D341Med (cell line): Measurements from ENCODE around the gene FCSK.

Experiments used
- DNase-seq: peaks from one replicate; pipeline ENCODE4 v3.0.0; 2012; ENCODE audit warnings: low spot score

FCSK gene

DNA sequence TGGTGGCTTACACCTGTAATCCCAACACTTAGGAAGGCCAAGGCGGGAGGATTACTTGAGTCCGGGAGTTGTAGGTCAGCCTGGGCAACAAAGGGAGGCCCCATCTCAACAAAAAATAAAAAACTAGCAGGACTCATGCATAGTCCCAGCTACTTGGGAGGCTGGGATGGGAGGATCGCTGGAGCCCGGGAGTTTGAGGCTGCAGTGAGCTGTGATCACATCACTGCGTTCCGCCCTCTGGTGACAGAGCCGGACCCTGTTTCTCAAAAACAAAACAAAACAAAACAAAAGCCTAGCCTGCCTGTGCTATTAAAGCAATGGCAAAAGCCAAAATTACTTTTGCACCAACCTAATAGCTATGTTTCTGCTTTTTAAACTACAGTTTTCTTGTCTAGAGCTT is 1.5 kb downstream of the FCSK start:
- DNase-seq: no peak

DNA sequence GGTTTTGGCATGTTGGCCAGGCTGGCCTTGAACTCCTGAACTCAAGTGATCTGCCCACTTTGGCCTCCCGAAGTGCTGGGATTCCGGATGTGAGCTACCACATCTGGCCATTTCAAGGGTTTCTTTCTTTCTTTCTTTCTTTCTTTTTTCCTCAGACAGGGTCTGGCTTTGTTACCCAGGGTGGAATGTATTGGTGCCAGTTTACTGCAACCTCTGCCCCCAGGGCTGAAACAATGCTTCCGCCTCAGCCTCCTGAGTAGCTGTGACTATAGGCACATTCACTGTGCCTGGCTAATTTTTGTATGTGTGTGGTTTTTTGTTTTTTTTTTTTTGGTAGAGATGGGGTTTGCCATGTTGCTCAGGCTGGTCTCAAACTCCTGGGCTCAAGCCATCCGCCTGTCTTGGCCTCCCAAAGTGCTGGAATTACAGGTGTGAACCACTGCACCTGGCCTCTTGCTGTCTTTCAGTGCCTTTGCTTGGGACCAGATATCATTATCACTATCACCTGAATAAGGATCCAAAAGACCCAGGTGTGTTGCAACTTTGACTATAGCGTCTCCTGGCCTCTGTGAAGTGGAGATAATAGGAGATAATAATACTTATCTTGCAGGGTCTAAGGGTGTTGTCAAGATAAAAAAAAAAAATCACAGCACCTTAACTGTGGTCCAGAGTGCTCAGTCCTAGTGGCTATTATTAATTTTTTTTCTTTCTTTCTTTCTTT is 3.2 kb downstream of the FCSK start:
- DNase-seq: no peak

DNA sequence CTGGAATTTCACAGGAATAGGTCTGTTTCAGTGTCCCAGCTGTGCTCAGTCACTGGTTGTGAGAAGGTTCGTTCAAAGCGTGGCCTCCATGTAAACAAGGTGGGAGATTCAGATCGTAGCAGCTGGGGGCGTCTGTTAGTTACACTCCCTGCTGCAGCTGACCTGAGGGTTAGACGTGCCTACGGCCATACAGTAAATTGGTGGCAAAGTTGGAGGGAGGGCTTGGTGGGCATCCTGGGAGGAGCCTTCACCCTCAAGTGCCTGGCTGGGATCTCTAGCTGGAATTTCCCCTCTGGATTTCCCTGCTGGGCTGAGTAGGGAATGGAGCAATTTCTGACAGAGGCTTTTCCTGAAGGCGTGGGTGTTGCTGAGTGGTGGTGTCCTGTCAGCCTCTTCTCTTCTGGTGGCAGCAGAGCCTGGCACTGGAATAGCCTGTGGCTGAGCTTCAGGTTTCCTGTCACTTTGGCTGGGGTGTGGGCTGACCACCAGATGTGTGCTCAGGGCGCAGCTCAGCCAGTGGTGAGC is 6.4 kb downstream of the FCSK start:
- no peak for DNase-seq

DNA sequence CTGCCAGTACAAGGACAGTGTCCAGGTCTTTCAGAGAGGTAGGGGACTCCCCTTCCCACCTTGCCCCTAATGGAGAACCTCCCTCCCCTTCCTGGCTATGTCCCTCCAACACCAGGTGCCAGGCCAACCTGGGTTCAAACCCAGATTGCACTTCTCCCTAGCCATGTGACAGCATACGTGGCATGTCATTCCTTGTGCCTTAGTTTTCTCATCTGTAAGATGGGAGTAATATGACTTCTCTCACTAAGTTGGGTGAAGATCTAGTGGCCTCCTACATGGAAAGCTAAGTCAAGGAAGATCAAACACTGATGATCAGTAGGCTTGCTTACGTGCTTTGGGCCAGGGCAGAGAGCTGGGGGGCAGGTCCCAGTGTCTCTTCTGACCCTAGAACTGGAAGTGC is 8.8 kb downstream of the FCSK start:
- no peak for DNase-seq

DNA sequence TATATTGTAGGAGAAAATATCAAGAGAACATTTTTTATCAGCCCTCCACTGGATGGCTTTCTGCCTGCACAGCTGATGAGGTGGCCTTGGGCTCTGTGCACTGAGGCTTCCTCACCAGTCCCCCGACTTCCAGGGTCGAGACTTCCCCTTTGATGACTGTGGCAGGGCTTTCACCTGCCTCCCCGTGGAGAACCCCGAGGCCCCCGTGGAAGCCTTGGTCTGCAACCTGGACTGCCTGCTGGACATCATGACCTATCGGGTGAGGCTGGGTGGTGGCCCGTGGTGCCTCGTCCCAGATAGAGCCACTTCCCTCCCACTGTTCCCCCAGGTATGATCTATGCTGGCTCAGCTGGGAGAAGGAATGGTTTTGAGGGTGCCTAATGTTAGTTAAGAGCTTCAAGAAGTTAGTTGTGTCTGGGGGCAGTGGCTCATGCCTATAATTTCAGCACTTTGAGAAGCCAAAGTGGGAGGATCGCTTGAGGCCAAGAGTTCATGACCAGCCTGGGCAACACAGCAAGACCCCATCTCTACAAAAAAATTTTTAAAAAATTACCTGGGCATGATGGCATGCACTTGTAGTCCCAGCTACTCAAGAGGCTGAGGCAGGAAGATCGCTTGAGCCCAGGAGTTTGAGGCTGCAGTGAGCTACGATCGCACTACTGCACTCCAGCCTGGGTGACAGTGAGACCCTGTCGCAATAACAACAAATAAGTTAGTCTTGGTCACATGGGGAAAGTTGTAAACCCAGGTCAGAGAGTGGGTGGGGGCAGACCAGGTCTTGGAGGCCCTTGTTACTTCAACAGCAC is 11.8 kb downstream of the FCSK start:
- DNase-seq: no peak

DNA sequence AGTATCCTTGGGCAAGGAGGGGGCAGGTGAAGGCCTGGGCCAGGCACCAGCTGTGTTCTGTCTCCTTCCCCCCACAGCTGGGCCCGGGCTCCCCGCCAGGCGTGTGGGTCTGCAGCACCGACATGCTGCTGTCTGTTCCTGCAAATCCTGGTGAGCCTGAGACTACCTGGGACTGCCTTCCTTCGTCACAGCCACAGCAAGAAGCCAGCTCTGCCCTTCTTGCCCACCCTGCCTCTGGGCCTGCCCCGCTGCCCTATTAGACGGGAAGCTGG is 12.3 kb downstream of the FCSK start:
- DNase-seq: no peak

DNA sequence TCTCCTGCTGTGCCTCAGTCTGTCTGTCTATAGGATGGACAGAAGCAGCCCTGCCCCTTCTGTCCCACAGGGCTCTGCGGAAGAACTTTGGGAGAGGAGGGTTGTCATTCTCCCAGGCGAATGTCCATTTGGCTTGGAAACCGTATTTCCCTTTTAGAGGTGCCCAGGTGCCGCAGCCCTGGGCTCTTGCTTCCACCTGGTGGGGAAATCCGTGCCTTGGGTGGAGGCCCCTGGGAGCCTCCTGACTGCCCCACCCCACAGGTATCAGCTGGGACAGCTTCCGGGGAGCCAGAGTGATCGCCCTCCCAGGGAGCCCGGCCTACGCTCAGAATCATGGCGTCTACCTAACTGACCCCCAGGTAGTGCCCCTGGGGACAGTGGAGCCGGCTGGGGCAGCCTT is 12.7 kb downstream of the FCSK start:
- DNase-seq: no peak

DNA sequence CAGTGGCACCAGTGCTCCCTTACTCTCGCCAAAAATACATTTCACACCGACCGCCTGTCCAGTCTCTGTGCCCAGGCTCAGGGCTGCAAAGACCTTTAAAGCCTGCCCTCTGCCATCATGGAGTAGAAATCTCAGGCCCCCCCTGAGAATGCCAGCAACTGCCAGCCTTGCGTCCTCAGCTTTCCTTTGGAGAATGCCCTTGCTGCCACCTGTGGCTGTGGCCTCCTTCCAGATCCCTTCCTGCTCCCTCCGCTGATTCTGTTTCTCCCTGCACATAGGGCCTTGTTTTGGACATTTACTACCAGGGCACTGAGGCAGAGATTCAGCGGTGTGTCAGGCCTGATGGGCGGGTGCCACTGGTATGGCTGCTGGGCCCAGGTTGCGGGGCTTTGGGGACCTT is 13.2 kb downstream of the FCSK start:
- DNase-seq: no peak

DNA sequence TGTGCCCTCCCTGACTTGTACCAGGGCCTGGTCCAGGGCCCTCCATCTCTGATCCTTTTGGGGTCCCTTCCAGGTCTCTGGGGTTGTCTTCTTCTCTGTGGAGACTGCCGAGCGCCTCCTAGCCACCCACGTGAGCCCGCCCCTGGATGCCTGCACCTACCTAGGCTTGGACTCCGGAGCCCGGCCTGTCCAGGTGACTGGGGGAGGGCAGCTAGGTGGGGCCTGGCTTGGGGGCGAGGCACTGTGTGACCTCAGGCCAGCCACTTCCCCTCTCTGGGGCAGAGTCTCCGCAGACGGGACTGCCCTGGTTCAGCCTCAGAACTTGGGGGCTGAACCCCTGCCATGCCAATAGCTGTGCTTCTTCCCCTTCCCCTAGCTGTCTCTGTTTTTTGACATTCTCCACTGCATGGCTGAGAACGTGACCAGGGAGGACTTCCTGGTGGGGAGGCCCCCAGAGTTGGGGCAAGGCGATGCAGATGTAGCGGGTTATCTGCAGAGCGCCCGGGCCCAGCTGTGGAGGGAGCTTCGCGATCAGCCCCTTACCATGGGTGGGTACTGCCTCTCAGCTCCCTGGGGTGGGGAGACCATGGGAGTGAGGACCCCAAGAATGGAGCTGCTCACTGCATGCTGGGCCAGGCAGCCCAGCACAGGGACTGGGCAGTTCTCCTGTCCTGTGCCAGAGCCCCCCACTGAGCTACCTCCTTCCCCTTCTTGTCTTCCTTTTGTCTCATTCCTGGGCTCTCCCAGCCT is 14.6 kb downstream of the FCSK start:
- DNase-seq: no peak

DNA sequence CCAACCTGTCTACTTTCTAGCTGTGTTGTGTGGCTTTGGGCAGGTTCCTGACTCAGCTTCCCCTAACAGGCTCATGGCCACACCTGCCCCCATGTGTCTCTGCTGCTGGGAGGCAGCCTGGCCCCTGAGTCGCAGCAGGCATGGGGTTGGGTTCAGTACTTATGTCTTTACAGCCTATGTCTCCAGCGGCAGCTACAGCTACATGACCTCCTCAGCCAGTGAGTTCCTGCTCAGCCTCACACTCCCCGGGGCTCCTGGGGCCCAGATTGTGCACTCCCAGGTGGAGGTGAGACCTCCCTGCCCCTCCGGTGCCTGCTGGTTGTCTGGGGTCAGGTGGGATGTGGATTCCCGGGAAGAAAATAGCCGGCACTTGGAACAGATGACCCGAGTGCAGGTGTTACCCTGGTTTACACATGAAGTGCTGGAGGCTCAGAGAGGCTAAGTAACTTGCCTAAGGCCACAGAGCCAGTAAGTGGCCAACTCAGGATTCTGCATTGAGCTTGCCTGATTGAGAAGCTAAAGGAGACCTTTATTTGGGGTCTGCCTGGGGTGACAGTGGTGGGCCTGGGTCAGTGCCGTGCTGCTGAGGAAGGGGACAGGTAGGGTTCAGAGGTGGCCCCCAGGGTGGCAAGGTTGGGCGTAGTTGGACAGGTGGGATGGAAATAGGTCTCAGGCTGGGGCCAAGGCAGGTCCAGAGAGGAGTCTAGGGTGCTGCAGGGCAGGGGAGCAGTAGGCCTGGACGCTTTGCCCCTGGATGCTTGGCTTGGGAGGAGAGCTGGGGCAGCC is 15.9 kb downstream of the FCSK start:
- DNase-seq: no peak

DNA sequence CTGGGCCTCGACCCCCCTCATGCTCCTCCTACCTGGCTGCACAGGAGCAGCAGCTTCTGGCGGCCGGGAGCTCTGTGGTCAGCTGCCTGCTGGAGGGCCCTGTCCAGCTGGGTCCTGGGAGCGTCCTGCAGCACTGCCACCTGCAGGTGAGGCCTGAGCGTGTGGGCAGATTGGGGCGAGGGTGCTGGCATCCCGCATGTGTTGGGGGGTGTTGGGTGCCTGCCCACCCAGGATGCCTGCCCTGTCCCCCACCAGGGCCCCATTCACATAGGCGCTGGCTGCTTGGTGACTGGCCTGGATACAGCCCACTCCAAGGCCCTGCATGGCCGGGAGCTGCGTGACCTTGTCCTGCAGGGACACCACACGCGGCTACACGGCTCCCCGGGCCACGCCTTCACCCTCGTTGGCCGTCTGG is 16.5 kb downstream of the FCSK start:
- DNase-seq: peak; percentile 58

DNA sequence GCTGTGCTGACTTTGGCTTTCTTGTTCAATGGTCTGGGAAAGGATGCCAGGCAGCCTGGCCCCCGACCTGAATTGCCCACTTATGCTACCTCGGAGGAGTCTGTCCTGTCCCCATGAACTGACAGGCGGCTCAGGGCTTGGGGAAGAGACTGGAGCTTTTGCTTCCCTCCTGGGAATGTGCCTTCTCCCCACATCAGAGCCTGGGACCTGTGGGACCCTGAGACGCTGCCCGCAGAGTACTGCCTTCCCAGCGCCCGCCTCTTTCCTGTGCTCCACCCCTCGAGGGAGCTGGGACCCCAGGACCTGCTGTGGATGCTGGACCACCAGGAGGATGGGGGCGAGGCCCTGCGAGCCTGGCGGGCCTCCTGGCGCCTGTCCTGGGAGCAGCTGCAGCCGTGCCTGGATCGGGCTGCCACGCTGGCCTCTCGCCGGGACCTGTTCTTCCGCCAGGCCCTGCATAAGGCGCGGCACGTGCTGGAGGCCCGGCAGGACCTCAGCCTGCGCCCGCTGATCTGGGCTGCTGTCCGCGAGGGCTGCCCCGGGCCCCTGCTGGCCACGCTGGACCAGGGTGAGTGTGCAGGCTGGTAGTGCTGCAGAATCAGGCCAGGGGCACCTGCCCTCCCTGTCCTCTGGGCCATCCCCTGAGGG is 18.5 kb downstream of the FCSK start:
- DNase-seq: no peak

DNA sequence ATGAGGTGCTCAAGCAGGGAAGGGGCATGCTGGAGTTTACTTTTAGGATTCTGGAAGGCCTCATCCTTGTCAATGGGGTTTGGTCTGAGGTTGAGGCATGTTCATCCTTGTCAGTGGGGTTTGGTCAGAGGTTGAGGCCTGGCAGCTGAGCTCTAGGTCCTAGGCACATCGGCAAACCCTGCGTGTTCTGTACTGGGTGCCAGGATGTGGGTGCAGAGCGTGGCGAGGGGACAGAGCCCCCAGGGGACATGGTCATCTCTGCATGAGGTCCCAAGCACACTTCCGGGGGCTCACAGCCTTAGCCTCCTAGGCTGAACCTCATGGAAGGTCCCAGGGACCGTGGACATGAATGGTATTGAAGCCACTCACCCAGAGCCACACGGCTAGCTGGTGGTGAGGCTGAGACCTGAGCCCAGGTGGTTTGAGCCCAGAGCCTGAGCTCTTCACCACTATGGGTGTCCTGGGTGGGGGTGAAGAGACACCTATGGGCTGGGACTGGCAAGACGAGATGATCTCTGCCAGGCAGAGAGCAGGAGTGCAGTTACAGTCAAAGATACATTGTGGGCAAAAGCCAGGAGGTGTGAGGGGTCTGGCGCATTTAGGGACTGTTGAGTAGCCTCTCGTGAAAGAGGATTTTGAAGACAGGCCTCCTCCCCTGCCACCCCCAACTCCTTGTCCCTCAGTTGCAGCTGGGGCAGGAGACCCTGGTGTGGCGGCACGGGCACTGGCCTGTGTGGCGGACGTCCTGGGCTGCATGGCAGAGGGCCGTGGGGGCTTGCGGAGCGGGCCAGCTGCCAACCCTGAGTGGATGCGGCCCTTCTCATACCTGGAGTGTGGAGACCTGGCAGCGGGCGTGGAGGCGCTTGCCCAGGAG is 19.3 kb downstream of the FCSK start:
- DNase-seq: no peak

DNA sequence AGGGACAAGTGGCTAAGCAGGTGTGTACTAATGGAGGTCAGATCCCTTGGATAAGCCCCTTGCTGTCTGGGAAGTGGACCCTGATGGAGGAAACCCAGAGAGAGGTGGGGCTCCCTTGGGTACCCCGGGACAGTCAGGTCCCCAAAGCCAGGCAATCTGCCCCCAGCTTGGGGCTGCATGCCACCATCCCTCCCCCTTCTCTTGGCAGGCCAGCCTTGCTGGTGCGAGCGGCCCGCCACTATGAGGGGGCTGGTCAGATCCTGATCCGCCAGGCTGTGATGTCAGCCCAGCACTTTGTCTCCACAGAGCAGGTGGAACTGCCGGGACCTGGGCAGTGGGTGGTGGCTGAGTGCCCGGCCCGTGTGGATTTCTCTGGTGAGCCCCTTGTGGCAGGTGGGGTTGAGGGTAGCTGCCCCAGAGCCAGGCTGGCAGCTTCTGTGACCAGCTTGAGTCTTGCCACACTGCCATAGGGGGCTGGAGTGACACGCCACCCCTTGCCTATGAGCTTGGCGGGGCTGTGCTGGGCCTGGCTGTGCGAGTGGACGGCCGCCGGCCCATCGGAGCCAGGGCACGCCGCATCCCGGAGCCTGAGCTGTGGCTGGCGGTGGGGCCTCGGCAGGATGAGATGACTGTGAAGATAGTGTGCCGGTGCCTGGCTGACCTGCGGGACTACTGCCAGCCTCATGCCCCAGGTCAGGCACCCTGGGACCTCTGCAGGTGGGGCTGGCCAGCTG is 20.1 kb downstream of the FCSK start:
- DNase-seq: no peak

DNA sequence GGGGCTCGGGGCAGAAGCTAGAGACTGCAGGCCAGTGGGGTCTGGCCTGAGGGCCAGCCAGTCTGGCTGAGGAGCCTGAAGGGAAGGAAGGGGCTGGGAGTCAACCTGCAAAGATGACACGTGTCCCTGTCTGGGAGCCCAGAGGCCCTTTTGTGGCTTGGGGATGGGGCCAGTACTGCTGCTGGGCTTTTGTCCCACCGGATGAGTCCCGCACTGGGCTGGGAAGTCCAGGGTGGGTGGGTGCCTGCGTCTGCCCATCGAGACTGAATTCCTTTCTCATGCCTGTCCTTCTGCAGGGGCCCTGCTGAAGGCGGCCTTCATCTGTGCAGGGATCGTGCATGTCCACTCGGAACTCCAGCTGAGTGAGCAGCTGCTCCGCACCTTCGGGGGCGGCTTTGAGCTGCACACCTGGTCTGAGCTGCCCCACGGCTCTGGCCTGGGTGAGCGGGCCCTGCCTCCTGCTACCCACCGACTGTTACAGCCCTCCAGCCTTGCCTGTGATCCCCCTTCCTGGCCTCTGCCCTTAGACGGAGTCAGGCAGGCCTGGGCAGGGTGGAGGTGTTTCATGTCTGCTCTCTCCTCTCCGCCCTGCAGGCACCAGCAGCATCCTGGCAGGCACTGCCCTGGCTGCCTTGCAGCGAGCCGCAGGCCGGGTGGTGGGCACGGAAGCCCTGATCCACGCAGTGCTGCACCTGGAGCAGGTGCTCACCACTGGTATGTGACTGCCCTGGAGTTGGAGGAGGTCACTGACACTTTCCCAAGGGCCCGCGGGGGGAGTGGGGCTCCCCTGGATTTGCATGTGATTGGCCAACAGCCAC is 20.9 kb downstream of the FCSK start:
- DNase-seq: no peak

DNA sequence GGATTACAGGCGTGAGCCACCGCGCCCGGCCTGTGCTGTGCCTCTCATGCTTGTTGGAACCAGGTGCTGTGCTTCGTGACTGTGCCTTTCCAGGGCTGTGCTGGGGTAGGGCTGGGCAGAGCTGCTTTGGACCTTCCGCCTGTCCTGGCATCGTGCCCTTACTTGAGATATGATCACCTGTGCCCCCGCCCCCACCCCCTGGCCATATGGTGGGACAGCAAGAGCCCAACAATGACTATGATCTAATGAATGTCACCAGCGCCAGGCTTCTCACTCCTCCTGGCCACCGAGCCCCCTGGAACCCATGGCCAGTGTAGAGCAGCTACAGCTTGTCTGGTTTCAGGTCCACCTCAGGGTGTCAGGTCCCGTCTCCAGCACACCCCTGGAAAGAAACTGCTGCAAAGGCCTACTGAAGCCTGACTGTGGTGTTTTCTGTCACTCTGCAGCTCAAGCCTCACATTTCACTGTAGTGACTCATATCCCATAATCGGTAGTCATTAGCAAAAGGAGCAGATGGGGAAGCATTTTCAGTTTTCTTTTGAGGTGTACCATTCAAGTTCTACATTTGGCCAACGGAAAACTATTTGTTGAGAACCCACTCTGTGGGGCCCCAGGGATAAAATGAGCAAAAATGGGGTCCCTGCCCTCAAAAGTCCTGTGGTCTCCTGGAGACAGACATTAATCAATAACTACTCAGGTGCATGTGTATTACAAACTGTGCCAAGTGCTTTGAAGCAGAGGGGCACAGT is 22.1 kb downstream of the FCSK start:
- DNase-seq: peak; percentile 44

DNA sequence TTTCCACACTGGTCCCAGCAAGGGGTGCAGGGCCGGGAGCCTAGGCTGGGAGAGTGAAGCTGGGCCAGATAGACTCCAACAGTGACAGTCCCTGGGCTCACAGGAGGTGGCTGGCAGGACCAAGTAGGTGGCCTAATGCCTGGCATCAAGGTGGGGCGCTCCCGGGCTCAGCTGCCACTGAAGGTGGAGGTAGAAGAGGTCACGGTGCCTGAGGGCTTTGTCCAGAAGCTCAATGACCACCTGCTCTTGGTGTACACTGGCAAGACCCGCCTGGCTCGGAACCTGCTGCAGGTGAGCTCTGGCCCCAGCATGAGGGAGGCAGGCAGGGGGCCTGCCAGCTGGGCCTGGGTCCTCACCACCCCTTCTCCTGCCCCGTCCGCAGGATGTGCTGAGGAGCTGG is 23.8 kb downstream of the FCSK start:
- DNase-seq: no peak

DNA sequence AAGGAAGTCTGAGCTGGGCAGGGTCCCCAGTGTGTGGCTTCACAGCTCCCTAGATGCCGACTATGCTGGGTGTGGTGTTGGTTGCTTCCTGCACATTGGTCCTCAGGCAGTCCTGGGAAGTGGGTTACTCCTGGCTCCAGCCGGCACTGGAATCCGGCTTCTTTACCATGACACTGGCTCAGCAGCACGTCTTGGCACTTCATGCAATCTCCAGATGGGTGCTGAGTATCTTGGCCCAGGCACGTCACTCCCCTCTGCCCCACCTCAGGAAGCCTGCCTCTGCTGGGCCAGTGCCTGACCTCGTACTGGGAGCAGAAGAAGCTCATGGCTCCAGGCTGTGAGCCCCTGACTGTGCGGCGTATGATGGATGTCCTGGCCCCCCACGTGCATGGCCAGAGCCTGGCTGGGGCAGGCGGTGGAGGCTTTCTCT is 24.5 kb downstream of the FCSK start:
- DNase-seq: no peak
